Fibroblast of lung (primary cell): ENCODE measurements around the gene SMIM26.

Experiments
- EZH2 ChIP-seq: IDR thresholded peaks from 2 replicates; pipeline ENCODE4 v1.5.1; 2012; ENCODE audit warnings: low read length, control low read depth, mild to moderate bottlenecking; ENCODE audit errors: missing control alignments
- TF ChIP-seq, protein P1 (sequence below), 2 donors: IDR thresholded peaks in 1 of 2; conservative IDR thresholded peaks in 1 of 2; 1 replicate in 1 of 2; 2 replicates in 1 of 2; pipeline ENCODE4 v1.5.1; 2011 to 2012; ENCODE audit warnings: low read length in 2 of 2, control low read depth in 1 of 2, inconsistent platforms in 1 of 2, low read depth in 1 of 2, mild to moderate bottlenecking in 1 of 2

DNA sequence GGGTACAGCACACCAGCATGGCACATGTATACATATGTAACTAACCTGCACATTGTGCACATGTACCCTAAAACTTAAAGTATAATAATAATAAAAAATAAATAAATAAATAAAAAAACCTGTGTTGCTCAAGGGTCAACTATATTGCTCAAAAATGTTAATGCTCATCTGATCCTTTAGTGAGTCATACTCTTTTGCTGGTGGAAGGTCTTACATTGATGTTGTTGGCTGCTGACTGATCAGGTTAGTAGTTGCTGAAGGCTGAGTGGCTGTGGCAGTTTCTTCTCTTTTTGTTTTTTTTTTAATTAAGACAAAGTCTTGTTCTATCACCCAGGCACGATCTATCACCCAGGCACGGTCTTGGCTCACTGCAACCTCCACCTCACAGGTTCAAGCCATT is 29.6 kb upstream of the SMIM26 start:
- TF ChIP-seq, protein P1, sequence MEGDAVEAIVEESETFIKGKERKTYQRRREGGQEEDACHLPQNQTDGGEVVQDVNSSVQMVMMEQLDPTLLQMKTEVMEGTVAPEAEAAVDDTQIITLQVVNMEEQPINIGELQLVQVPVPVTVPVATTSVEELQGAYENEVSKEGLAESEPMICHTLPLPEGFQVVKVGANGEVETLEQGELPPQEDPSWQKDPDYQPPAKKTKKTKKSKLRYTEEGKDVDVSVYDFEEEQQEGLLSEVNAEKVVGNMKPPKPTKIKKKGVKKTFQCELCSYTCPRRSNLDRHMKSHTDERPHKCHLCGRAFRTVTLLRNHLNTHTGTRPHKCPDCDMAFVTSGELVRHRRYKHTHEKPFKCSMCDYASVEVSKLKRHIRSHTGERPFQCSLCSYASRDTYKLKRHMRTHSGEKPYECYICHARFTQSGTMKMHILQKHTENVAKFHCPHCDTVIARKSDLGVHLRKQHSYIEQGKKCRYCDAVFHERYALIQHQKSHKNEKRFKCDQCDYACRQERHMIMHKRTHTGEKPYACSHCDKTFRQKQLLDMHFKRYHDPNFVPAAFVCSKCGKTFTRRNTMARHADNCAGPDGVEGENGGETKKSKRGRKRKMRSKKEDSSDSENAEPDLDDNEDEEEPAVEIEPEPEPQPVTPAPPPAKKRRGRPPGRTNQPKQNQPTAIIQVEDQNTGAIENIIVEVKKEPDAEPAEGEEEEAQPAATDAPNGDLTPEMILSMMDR (conservative IDR thresholded peaks at IDR 0.05 in 1 of 2, IDR thresholded peaks at IDR 0.05 in 1 of 2; ENCODE audit: low read depth in 1 of 2, low read length in 2 of 2): no peak
- no peak for TF ChIP-seq EZH2
